CD4-positive, alpha-beta T cell treated with Interleukin-2 at 100 ng/mL for 4 hours (primary cell): ENCODE measurements around the gene CD109.
"Not testable (repeated sequence)": the region's sequence is repeated elsewhere in the genome, so short reads cannot be mapped to it uniquely, and the experiment has no call there.

Source experiments
- DNase-seq: peaks from one replicate; pipeline ENCODE4 v3.0.0-alpha.2; 2020; ENCODE audit warnings: low spot score

The CD109 gene

GRCh38 chr6:73791336-73791735 is 95.3 kb downstream of the CD109 start:
- DNase-seq: no peak

GRCh38 chr6:73792738-73793137 is 96.7 kb downstream of the CD109 start:
- DNase-seq: no peak

GRCh38 chr6:73796881-73797280 is 100.9 kb downstream of the CD109 start:
- DNase-seq: no peak

GRCh38 chr6:73797861-73798260 is 101.9 kb downstream of the CD109 start:
- DNase-seq: no peak

- DNase-seq: no peak
These were observed 102.6 kb downstream of the CD109 start for GRCh38 chr6:73798592-73798991.

GRCh38 chr6:73800997-73801396 is 105.0 kb downstream of the CD109 start:
- DNase-seq: no peak

GRCh38 chr6:73801652-73802268 is 105.8 kb downstream of the CD109 start:
- no peak for DNase-seq

GRCh38 chr6:73802366-73802765 is 106.4 kb downstream of the CD109 start:
- no peak for DNase-seq

- DNase-seq: no peak
These were observed 107.7 kb downstream of the CD109 start for GRCh38 chr6:73803562-73804241.

- not testable (repeated sequence) for DNase-seq
These were observed 109.2 kb downstream of the CD109 start for GRCh38 chr6:73805221-73805620.

GRCh38 chr6:73805982-73806381 is 110.0 kb downstream of the CD109 start:
- not testable (repeated sequence) for DNase-seq

GRCh38 chr6:73811706-73812105 is 115.7 kb downstream of the CD109 start:
- no peak for DNase-seq

- no peak for DNase-seq
These were observed 121.2 kb downstream of the CD109 start for GRCh38 chr6:73817253-73817652.

GRCh38 chr6:73823046-73823735 is 127.2 kb downstream of the CD109 start:
- DNase-seq: no peak

- DNase-seq: no peak
These were observed 127.8 kb downstream of the CD109 start for GRCh38 chr6:73823832-73824231.

GRCh38 chr6:73826571-73826970 is 130.6 kb downstream of the CD109 start:
- no peak for DNase-seq

- no peak for DNase-seq
These were observed 134.1 kb downstream of the CD109 start for GRCh38 chr6:73830119-73830518.

GRCh38 chr6:73832313-73832712 is 136.3 kb downstream of the CD109 start:
- DNase-seq: no peak

GRCh38 chr6:73844696-73845095 is 148.7 kb downstream of the CD109 start:
- DNase-seq: not testable (repeated sequence)

- DNase-seq: not testable (repeated sequence)
These were observed 155.0 kb downstream of the CD109 start for GRCh38 chr6:73851048-73851447.

- peak; percentile 71 for DNase-seq
These were observed 159.2 kb downstream of the CD109 start for GRCh38 chr6:73854998-73855718.

- DNase-seq: no peak
These were observed 161.4 kb downstream of the CD109 start for GRCh38 chr6:73857341-73857890.
